Nephron (organoid): Measurements from ENCODE around the gene BASP1.

Experiments used
- H3K27ac Mint-ChIP-seq, 3 experiments: 2 replicates each; pipeline ENCODE4 v1.8.0; 2020; ENCODE audit warnings: mixed read lengths in 3 of 3, mild to moderate bottlenecking in 2 of 3, moderate library complexity in 1 of 3
- H3K27me3 Mint-ChIP-seq: 2 replicates; pipeline ENCODE4 v1.8.0; 2021; ENCODE audit warnings: low read depth, mild to moderate bottlenecking, moderate library complexity, mixed read lengths
- H3K36me3 Mint-ChIP-seq: 2 replicates; pipeline ENCODE4 v1.8.0; 2020; ENCODE audit warnings: low read depth, mixed read lengths
- H3K4me1 Mint-ChIP-seq: 2 replicates; pipeline ENCODE4 v1.8.0; 2020; ENCODE audit warnings: mixed read lengths
- H3K4me3 Mint-ChIP-seq, 3 experiments: 2 replicates each; pipeline ENCODE4 v1.8.0; 2020; ENCODE audit warnings: mild to moderate bottlenecking in 3 of 3, mixed read lengths in 3 of 3, moderate library complexity in 2 of 3
- H3K9me3 Mint-ChIP-seq: 2 replicates; pipeline ENCODE4 v1.8.0; 2020; ENCODE audit warnings: mixed read lengths
- TF ChIP-seq, protein P1 (sequence below), 3 experiments: fragments of 200-600 bp; sonication (generic); IDR thresholded peaks; one replicate each; pipeline ENCODE4 v1.5.0; 2021; ENCODE audit warnings: antibody characterized with exemption in 3 of 3; ENCODE audit not compliant: unreplicated experiment in 3 of 3

BASP1 gene

DNA sequence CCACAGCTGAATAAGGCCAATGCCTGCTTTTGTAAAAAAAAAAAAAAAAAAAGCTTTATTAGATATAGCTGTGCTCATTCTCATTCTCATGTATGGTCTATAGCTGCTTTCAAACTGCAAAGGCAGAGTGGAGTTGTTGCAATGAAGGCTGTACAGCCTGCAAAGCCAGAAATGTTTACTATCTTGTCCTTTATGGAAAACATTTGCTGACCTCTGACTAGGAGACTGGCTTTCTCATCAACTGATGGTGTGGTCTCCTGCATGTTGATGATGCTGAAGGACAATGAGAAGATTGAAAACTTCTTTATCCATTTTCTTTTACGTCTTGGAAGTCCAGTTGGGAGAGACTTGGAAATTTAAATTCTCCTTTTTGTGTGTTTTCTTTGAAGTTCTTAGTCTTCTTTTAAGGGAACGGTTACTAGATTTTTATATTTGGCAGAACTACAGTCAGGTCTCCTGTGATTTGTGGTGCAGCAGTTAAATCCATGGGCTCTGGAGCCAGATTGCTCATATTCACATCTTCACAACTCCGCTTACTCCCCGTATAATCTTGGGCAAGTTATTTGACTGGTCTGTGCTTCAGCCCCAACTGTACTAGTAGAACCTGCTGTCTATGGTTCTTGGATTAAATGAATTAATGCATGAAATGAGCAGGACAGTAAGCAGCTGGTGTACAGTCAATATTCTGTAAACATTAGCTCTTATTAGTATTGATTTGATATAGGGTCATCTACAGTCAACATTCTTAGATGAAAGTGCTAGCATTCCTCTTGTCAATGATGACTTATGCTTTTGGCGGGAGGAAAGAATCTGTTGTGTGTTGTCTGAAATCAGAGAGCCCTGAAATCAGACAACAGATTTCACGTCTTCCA, 39.7 kb upstream of the BASP1 start:
- Mint-ChIP-seq H3K27me3 (peaks cover 8% of the 10 kb centered on the region), H3K27ac (peak overlapping the region; percentile 43 to 82 (median 66)), H3K36me3 (peaks cover 4% of the 10 kb centered on the region), H3K9me3 (no peaks in the 10 kb centered on the region), H3K4me3 (peak overlapping the region in 1 of 3 experiments; percentile 4), H3K4me1 (peaks cover 41% of the 10 kb centered on the region)
- TF ChIP-seq, protein P1, sequence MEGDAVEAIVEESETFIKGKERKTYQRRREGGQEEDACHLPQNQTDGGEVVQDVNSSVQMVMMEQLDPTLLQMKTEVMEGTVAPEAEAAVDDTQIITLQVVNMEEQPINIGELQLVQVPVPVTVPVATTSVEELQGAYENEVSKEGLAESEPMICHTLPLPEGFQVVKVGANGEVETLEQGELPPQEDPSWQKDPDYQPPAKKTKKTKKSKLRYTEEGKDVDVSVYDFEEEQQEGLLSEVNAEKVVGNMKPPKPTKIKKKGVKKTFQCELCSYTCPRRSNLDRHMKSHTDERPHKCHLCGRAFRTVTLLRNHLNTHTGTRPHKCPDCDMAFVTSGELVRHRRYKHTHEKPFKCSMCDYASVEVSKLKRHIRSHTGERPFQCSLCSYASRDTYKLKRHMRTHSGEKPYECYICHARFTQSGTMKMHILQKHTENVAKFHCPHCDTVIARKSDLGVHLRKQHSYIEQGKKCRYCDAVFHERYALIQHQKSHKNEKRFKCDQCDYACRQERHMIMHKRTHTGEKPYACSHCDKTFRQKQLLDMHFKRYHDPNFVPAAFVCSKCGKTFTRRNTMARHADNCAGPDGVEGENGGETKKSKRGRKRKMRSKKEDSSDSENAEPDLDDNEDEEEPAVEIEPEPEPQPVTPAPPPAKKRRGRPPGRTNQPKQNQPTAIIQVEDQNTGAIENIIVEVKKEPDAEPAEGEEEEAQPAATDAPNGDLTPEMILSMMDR (IDR thresholded peaks at IDR 0.05; ENCODE audit: unreplicated experiment in 3 of 3) = no peak

GRCh38 chr5:17178373-17178675, 39.1 kb upstream of the BASP1 start:
- Mint-ChIP-seq H3K27ac (peak overlapping the region; percentile 43 to 82 (median 66)), H3K4me3 (no peak overlapping the region), H3K9me3 (no peaks in the 10 kb centered on the region), H3K27me3 (peaks cover 4% of the 10 kb centered on the region), H3K4me1 (peaks cover 43% of the 10 kb centered on the region), H3K36me3 (peaks cover 4% of the 10 kb centered on the region)
- TF ChIP-seq, protein P1 (IDR thresholded peaks at IDR 0.05; ENCODE audit: unreplicated experiment in 3 of 3) = no peak

DNA sequence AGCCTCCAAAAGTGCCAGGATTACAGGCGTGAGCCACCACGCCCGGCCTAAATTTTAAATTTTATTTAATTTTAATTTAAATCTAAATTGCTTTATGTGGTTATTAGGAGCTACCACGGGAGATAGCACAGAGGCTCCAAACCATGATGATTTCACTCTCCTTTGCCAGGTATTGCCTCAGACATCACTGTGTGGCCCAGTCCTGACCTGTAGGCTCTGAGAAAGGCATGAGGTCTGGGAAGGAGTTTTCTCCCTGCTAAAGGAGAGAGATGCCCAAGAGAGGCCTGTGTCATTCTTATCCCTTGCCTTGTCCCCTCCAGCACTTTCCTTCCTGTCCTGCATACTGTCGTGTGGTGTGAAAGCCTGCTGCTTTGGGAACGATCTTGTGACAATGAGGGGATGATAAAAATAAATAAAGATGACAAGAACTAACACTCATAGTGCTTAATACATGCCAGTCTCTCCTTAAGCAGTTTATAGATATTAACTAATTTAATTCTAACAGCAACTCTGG, 37.0 kb upstream of the BASP1 start:
- peaks cover 4% of the 10 kb centered on the region for H3K36me3 Mint-ChIP-seq
- no peak overlapping the region for H3K4me3 Mint-ChIP-seq
- peak overlapping the region in 1 of 3 experiments; percentile 33 for H3K27ac Mint-ChIP-seq
- peaks cover 52% of the 10 kb centered on the region for H3K4me1 Mint-ChIP-seq
- TF ChIP-seq, protein P1 (IDR thresholded peaks at IDR 0.05; ENCODE audit: unreplicated experiment in 3 of 3) = no peak
- no peaks in the 10 kb centered on the region for H3K9me3 Mint-ChIP-seq
- H3K27me3 Mint-ChIP-seq = peaks cover 6% of the 10 kb centered on the region

DNA sequence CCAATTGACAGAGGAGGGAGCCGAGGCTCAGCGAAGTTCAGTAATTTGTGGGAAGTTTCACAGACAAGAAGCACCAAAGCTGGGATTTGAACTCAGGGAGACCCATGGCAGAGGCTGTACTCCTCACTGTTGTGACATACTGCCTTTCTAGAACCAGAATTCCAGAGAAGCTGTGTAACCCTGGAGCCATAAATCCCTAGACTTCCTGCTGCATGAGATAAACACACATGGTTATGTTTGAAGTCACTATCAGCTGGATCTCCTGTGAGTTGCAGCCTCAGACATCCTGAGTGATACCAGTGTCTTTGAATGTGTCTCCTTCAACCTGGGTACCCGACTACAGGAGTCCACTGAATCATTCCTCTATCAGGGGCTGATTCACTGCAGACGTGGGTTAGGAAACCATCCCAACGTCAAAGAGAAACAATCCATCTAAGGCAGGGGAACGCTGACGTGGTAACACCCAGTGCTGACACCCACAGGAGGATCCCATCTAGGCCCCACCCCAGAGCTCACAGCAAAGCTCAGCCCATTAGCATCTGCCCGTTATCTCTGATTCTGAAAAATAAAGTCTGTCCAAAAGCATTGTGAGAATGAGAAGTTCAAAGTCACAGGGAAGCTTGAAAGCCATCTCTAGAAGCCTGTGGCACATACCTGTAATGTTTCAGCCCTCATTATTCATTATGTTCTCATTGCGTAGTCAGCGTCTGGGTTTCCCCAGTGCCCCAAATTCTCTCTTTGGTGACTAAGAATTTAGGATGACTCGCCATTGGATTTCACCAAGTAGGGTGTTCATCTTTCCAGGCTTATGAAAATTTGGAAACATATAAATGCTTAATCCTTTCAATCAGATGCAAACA, 36.3 kb upstream of the BASP1 start:
- no peak overlapping the region for H3K4me3 Mint-ChIP-seq
- TF ChIP-seq, protein P1 (IDR thresholded peaks at IDR 0.05; ENCODE audit: unreplicated experiment in 3 of 3) = no peak
- H3K36me3 Mint-ChIP-seq = peaks cover 4% of the 10 kb centered on the region
- H3K27ac Mint-ChIP-seq = peak overlapping the region; percentile 8 to 67 (median 33)
- no peaks in the 10 kb centered on the region for H3K9me3 Mint-ChIP-seq
- H3K27me3 Mint-ChIP-seq = peaks cover 8% of the 10 kb centered on the region
- H3K4me1 Mint-ChIP-seq = peaks cover 56% of the 10 kb centered on the region

GRCh38 chr5:17182494-17182893, 34.9 kb upstream of the BASP1 start:
- H3K27ac Mint-ChIP-seq = peak overlapping the region in 1 of 3 experiments; percentile 61
- no peak overlapping the region for H3K4me3 Mint-ChIP-seq
- H3K9me3 Mint-ChIP-seq = no peaks in the 10 kb centered on the region

More at GRCh38 chr5:17182494-17182893, 34.9 kb upstream of the BASP1 start:
- Mint-ChIP-seq H3K36me3 (peaks cover 4% of the 10 kb centered on the region), H3K4me1 (peaks cover 61% of the 10 kb centered on the region), H3K27me3 (peaks cover 8% of the 10 kb centered on the region)
- TF ChIP-seq, protein P1 (IDR thresholded peaks at IDR 0.05; ENCODE audit: unreplicated experiment in 3 of 3) = no peak
